Activated CD4-positive, alpha-beta T cell treated with anti-CD3 and anti-CD28 coated beads, Interleukin-2, amount 50 U/mL, for 16 hours (primary cell): ENCODE data around the gene CBR3.
A peak's percentile ranks its signal among the peaks of the same experiment; 100 is the strongest.
"Not testable (repeated sequence)": the region's sequence is repeated elsewhere in the genome, so short reads cannot be mapped to it uniquely, and the experiment has no call there.

ENCODE experiments used
- DNase-seq: peaks from one replicate; pipeline ENCODE4 v3.0.0-alpha.2; 2020

CBR3 gene

GRCh38 chr21:36120304-36120888 is 14.5 kb upstream of the CBR3 start:
- no peak for DNase-seq

GRCh38 chr21:36122977-36123376 is 11.9 kb upstream of the CBR3 start:
- no peak for DNase-seq

GRCh38 chr21:36124395-36124794 is 10.5 kb upstream of the CBR3 start:
- no peak for DNase-seq

GRCh38 chr21:36125512-36126207 is 9.2 kb upstream of the CBR3 start:
- DNase-seq = peak; percentile 65

DNA sequence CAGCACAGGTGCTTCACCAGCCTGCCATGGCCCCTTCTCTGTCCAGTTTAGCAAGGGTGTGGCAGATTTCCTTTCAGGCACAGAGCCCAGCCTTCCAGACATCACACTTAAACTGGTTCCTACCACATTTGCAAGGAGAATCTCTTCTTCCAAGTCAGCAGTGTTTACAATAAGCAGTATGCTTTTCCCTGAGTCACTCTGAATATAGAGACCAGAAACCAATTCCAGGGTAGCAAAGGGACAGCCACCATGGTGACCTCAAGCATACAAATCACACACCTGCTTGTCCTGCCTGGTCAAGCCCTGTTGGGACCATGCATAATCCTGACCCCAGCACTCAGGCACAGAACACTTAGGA is 8.7 kb upstream of the CBR3 start:
- DNase-seq = no peak

DNA sequence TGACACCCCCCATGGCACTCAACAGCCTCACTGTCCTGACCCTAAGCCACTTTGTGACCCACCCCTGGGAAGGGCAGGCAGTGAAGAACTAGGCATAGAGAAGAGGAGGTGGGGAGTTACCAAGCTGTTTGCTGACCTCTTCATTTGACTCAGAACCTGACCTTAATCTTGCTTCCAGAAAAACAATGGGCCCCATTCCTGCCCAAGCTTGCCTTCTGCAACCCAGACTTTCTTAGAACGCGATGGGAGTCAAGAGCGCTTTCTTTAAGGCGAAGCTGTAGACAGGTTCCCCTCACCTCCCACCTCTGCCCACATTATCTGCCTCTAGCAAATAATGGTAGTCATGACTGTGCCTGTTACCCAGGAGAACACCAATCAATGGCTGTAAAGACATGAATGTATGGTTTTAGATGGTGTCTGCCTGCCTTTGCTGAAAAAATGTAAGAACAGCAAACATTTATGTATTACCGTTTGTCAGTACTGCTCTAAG is 8.2 kb upstream of the CBR3 start:
- DNase-seq = no peak

DNA sequence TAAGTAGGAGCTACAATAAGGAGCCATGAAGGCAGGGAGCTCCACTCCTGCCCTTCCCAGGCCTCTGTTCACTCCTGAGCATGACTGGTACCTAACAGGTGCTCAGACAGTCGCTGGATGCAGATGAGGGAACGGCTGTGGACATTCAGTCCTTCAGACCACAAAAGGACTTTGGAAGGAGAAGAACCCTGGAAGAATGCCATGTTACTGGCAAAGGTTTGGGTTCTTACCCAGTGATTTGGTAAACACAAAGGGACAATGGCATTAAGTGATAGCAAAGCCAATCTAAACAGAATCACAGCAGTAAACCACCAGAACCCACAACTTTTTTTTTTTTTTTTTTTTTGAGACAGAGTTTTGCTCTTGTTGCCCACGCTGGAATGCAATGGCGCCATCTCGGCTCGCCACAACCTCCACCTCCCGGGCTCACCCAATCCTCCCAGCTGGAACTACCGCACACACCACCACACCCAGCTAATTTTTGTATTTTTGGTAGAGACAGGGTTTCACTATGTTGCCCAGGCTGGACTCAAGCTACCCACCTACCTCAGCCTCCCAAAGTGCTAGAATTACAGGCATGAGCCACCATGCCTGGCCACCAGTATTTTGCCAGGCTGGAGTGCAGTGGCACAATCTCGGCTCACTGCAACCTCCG is 7.5 kb upstream of the CBR3 start:
- DNase-seq = no peak

- DNase-seq = no peak
Measured at GRCh38 chr21:36127977-36128376, 6.9 kb upstream of the CBR3 start.

DNA sequence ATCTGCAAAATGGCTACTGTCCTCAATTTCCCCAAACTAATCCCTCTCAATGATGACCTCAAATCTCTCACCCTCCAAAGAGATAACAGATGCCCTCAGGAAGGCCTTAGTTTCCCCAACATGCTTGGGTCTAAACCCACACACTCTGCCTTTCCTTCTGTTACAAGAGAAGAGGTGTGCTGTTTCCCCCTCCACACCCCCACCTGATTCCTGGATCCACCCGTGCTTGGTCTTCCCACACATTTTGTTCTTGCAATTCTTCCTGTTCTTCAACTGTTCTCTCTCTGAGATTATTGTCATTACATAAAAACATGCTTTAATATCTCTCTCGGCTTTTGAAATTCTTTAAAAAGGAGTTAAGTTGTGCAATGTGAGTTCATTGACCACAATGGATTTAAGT is 5.7 kb upstream of the CBR3 start:
- DNase-seq = no peak

GRCh38 chr21:36130414-36130762 is 4.5 kb upstream of the CBR3 start:
- DNase-seq = not testable (repeated sequence)

GRCh38 chr21:36130839-36131238 is 4.0 kb upstream of the CBR3 start:
- DNase-seq = not testable (repeated sequence)

DNA sequence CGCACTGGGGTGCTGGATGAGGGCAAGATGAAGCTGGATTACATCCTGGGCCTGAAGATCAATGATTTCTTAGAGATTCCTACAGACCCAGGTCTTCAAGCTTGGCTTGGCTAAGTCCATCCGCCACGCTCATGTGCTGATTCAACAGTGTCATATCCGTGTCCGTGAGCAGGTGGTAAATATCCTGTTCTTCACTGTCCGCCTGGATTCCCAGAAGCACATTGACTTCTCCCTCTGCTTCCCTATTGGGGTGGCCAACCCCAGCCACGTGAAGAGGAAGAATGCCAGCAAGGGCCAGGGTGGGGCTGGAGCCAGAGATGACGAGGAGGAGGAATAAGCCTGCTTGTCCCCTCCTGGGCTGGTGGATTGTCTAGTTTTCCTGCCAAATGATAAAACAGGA is 2.2 kb upstream of the CBR3 start:
- no peak for DNase-seq

DNA sequence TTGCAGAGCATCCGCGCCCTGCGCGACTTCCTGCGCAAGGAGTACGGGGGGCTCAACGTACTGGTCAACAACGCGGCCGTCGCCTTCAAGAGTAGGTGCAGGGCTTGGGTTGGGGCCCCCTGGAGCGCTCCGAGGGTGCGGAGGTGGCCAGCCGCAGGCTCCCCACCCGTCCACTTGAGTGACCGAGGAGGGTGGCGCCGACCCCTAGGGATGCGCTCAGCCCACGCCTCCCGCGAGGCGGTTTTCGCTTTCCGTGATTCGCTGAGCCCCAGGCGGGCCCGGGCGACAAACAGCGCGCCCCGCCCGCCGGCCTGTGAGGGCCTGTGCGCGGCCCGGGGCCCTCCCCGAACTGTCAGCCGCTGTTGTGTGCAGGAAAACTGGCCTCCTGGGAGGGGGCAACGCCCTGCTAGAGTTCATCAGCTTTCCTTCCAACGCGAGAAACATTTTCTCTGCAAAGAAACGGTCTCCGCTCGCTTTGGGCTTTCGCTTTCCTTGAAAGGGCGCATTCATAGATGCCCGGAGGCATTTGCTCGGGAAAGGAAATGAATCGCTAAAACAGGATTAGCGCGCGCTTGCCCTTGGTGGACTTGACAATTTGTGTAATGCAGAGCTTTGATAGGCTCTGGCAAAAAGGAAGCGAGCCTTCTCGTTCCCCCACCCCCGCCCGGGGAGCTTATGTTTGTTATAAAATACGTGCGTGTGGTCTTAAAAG is 668 bp downstream of the CBR3 start:
- DNase-seq = peak; percentile 70

DNA sequence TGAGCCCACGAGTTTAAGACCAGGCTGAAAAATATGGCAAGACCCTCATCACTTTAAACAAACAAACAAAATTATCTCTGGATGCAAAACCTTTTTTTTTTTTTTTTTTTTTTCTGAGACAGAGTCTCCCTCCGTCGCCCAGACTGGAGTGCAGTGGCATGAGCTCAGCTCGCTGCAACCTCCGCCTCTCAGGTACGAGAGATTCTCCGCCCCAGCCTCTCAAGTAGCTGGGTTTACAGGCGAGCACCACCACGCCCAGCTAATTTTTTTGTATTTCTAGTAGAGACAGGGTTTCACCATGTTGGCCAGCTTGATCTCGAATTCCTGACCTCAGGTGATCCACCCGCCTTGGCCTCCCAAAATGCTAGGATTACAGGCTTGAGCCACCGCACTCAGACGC is 4.9 kb downstream of the CBR3 start:
- DNase-seq = not testable (repeated sequence)

GRCh38 chr21:36141513-36141925 is 6.6 kb downstream of the CBR3 start:
- peak; percentile 88 for DNase-seq

DNA sequence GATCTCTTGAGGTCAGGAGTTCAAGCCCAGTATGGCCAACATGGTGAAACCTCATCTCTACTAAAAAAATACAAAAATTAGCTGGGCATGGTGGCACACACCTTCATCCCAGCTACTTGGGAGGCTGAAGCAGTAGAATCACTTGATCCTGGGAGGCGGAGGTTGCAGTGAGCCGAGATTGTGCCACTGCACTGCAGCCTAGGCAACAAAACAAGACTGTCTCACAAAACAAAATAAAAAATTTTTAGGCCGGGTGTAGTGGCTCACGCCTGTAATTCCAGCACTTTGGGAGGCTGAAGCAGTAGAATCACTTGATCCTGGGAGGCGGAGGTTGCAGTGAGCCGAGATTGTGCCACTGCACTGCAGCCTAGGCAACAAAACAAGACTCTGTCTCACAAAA is 9.4 kb downstream of the CBR3 start:
- DNase-seq = not testable (repeated sequence)

GRCh38 chr21:36145259-36145658 is 10.4 kb downstream of the CBR3 start:
- DNase-seq = no peak

GRCh38 chr21:36147911-36148310 is 13.0 kb downstream of the CBR3 start:
- no peak for DNase-seq

DNA sequence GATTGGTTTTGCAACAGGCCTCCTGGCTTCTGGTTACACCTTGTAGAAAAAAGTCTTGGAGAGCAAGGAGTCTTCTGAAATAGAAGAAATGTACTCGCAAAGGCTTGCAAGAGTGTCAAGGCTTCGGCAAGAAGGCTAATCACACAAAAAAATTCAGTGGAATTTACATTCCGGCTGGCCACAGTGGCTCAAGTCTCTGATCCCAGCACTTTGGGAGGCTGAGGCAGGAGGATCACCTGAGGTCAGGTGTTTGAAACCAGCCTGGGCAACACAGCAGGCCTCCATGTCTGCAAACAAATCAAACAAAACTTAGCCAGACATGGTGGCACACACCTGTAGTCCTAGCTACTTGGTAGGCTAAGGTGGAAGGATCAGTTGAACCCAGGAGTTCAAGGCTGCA is 14.0 kb downstream of the CBR3 start:
- no peak for DNase-seq

- DNase-seq = no peak
Measured at GRCh38 chr21:36149788-36150711, 15.2 kb downstream of the CBR3 start.

GRCh38 chr21:36155603-36156338 is 20.9 kb downstream of the CBR3 start:
- DNase-seq = no peak

DNA sequence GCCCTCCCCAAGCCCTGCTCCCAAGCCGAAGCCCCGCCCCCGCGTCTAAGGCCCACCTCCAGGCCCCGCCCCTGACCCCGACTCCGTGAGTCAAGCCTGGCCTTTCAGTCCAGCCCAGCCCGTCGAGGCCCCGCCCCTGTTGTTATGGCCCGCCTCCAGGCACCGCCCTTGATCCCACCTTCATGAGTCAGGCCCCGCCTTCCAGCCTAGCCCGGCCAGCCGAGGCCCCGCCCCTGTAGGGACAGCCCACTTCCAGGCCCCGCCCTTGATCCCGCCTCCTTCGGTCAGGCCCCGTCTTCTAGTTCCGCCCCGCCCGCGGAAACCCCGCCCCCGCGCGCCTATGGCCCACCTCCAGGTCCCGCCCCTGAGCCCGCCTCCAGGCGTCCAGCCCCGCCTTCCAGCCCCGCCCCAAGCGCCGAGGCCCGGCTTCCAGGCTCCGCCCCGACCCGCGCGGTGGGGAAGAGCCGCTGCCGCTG is 21.5 kb downstream of the CBR3 start:
- peak; percentile 100 for DNase-seq
